Measurements from ENCODE around the gene COA5. TPM values are rescaled to one million over a fixed set of nuclear protein-coding genes. Genes with fewer than 3 reads are reported as not detected.
"Not testable (repeated sequence)": the region's sequence is repeated elsewhere in the genome, so short reads cannot be mapped to it uniquely, and the experiment has no call there.

Gene COA5
- polyA plus RNA-seq, 3 donors = 71.9 to 91.8 (median 78.7) TPM

DNA sequence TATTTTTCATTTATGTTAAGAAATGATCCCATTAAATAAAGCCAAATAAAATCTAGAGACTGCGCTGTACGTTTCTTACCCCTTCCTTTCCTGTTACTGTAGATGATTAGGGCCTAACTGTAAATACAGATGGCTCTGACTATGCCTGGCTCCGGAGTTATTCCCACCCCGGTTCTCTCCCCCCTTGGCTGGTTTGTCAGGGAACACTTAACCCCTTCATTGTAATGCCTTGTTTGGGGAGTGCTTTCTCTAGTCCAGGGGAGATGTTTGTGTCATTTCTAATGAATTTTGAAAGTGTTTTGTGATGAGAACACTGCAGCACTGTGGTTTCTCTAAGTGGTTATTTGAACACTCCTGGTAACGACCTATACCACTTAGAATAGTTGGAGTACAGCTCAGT lies 8.8 kb upstream of the COA5 start:
- no peak for DNase-seq (ENCODE audit: extremely low read depth in 1 of 11, low read depth in 9 of 11, low spot score in 4 of 11)

DNA sequence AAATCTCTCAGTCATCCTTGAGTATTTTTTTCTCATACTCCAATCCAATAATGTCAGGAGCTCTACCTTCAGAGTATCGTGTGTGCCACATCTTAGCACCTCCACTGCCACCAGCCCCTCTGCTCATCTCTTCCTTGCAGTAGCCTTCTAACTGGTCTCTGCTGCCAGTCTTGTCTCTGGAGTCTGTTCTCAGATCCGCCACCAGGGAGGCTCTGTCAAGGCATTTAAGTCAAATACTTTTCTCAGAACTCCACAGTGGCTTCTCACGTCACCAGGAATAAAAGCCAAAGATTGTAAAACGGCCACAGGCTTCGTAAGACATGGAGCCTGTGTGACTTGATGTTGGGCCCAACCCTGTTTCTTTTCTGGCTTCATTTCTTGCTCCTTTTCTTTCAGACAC lies 7.2 kb upstream of the COA5 start:
- DNase-seq (ENCODE audit: extremely low read depth in 1 of 11, low read depth in 9 of 11, low spot score in 4 of 11) = no peak

GRCh38 chr2:98614024-98614739 lies 5.9 kb upstream of the COA5 start:
- no peak for DNase-seq (ENCODE audit: extremely low read depth in 1 of 11, low read depth in 9 of 11, low spot score in 4 of 11)

- peak in 3 of 11 donors; percentile 4 to 22 (median 16) for DNase-seq (ENCODE audit: extremely low read depth in 1 of 11, low read depth in 9 of 11, low spot score in 4 of 11)
Measured at GRCh38 chr2:98608962-98609604, 771 bp upstream of the COA5 start.

DNA sequence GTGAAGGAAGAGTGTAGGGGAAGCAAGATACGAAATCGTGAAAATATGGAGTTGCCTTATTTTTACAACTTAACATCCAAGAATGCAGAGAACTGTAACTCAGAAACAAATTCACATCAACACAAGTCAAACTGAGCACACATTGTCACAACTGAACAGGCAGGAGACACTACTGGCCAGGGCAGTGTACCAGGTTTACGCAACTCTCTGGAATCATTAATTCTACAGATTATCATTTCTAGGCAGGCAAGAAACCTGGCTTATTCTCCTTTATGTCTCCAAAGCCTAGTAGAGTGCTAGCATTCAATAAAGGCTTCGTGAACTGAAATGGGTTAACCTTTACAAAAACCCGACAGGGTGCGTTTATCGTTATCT lies 584 bp downstream of the COA5 start:
- no peak for DNase-seq (ENCODE audit: extremely low read depth in 1 of 11, low read depth in 9 of 11, low spot score in 4 of 11)

DNA sequence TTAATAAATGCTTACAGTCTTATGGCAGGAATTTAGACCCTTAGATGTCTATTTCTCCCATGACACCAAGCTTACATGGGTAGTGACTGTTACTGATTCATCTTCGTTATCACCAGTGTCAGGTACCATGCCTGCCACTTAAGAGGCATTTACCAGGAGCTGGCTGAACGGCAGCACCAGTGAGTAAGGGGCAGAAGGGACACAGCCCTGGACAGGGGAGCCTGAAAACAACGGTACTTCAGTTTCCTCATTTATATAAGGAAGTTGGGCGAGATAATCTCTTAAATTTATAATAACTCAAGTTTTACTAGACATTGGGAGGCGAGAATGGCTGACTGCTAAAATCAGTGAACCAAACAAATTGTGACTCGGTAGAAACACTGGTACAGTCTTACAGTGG lies 1.2 kb downstream of the COA5 start:
- DNase-seq (ENCODE audit: extremely low read depth in 1 of 11, low read depth in 9 of 11, low spot score in 4 of 11) = no peak

DNA sequence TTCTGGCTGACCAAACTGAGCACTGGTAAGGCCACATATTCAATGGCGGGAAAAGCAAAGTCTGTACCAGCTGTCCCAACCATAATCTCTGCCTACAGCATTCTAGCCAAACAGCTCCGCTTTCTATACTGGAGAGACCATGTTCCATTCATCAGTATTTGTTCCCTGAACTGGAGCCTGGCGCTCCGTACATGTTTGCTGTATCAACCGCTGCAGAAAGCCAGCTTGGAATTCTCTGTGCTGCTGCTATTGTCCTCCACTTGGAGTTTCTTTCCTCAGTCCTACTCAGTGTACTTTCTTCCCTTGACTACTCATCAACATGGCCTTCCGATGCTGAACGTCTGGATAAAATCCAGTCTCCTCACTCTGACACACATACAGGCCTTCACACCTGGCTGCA lies 1.9 kb downstream of the COA5 start:
- no peak for DNase-seq (ENCODE audit: extremely low read depth in 1 of 11, low read depth in 9 of 11, low spot score in 4 of 11)

- DNase-seq (ENCODE audit: extremely low read depth in 1 of 11, low read depth in 9 of 11, low spot score in 4 of 11) = no peak
Measured at GRCh38 chr2:98605076-98605475, 3.2 kb downstream of the COA5 start.

DNA sequence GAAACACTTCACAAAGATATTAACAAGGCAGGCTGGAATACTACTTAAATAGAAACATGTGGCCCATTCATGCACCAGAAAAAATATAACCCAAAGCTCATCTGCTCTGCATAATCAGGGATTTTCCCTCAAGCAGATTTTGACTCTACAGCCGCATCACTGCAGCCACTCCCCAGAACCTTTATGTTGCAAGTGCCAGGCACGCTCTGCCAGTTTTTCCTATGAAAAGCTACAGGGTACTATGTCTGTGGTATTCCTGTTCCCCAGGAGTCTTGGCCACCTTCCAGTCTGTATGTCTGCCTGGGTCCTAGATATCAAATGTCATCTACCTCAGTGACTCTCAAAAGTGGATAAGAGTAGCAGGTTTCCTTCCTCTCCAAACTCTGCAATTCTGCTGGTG lies 3.8 kb downstream of the COA5 start:
- DNase-seq (ENCODE audit: extremely low read depth in 1 of 11, low read depth in 9 of 11, low spot score in 4 of 11) = no peak

DNA sequence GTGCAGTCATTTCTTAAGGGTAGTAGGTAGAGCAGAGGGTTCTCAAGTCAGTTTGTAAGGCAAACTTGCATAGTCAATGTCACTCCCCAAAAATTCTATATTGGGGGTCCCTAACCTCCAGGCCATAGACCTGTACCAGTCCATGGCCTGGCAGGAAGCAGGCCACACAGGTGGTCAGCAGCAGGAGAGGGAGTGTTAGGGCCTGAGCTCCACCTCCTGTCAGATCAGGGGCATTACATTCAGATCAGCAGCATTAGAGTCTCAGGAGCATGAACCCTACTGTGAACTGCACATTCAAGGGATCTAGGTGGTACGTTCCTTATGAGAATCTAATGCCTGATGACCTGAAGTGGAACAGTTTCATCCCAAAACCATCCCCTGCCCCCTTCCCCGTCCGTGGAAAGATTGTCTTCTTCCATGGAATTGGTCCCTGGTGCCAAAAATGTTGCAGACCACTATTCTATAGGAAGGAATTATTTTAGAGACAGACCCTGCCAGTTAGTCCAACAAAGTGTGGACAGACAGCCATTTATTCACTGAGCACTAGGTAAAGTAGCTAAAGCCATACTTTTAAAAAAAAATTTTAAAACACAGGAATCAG lies 6.7 kb downstream of the COA5 start:
- DNase-seq (ENCODE audit: extremely low read depth in 1 of 11, low read depth in 9 of 11, low spot score in 4 of 11) = no peak

DNA sequence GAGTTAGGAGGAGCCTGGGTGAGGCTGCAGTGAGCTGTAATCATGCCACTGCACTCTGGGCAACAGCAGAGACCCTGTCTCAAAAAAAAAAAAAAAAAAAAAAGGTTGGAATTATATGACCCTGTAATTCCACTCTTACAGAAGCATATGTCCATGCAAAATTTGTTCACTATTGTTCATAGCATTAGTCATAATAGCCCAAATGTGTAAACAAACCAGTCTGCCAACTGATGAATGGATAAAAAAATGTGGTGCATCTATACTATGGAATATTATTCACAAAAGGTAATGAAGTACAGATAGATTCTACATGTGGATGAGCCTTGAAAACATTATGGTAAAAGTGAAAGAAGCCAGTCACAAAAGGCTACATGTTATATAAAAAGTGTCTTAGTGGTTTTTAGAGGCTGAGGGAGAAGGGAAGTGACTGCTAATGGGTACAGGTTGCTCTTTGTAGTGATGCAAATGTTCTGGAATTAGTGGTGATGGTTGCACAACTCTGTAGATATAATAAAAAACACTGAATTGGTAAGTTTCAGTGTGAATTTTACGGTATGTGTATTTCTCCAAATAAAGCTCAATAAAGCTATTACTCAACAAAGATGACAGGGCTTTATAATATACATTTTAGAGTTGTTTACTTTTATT lies 9.4 kb downstream of the COA5 start:
- no peak for DNase-seq (ENCODE audit: extremely low read depth in 1 of 11, low read depth in 9 of 11, low spot score in 4 of 11)

DNA sequence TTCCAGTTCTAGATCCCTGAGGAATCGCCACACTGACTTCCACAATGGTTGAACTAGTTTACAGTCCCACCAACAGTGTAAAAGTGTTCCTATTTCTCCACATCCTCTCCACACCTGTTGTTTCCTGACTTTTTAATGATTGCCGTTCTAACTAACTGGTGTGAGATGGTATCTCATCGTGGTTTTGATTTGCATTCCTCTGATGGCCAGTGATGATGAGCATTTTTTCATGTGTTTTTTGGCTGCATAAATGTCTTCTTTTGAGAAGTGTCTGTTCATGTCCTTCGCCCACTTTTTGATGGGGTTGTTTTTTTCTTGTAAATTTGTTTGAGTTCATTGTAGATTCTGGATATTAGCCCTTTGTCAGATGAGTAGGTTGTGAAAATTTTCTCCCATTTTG lies 13.6 kb downstream of the COA5 start:
- DNase-seq (ENCODE audit: extremely low read depth in 1 of 11, low read depth in 9 of 11, low spot score in 4 of 11) = not testable (repeated sequence)

DNA sequence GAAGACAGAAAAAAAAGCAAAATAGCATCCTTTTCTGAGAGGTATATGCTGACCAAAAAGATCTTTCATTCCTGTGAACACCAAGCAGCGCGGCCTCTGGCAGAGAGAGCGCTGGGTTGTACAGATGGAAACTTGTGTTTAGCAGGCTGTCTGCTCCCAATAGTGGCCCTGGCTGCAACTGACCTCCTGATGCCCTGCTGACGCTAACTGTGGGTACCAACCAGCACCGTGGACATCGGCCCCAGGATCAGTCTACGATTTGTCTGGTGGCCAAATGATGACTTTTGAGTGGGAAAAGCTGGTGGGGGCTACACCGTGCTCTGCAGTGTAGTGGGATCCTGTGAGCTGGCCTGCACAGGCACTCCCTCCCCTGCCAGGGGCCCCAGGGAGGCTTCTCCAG lies 15.7 kb downstream of the COA5 start:
- DNase-seq (ENCODE audit: extremely low read depth in 1 of 11, low read depth in 9 of 11, low spot score in 4 of 11) = no peak

DNA sequence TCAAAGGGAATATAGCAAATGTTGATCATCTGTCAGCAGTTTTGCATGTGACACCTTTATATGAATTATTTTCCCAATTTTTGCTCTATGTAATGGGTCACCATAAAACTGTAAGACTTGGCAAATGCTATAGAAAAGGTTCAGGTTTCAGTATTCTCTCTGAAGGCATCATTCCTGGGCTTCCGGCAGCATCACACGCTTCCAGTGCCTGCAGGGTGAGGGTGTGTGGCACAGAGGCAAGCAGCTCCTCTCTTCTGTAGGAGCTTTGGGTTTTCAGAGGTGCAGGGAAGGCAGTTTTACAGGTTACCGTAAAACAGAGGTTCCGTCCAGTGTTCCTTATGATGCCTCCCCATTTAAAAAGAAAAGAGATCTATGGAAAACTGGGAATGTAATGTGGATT lies 18.8 kb downstream of the COA5 start:
- DNase-seq (ENCODE audit: extremely low read depth in 1 of 11, low read depth in 9 of 11, low spot score in 4 of 11) = no peak

- DNase-seq (ENCODE audit: extremely low read depth in 1 of 11, low read depth in 9 of 11, low spot score in 4 of 11) = no peak
Measured at GRCh38 chr2:98588880-98589431, 19.4 kb downstream of the COA5 start.

DNA sequence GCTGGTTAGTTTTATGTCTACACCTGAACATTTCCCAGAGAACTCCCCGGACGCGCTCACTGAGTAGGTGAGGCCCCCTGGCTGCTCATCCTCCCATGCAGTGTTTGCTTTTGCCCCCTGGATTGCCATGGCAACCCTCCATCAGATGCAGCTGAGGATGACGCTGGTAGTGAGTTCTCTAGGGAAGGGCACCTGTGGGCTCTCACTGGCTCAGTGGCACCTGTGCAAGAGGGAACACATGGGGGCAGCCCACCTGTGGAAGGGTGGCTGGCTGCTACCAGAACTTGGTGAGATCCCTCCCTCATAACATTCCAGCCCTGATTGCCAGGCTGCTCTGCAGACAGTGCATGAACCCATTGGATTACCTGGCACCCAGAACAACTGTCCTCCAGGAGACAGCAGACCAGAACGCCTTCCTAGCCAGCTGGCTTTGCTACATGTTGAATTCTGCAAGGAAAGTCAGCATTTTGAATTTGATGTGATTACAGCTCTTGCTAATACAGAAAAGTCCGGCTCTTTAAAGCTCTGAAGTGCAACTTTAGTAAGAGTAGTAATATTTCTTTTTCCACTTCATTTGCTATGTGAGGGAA lies 21.7 kb downstream of the COA5 start:
- no peak for DNase-seq (ENCODE audit: extremely low read depth in 1 of 11, low read depth in 9 of 11, low spot score in 4 of 11)

DNA sequence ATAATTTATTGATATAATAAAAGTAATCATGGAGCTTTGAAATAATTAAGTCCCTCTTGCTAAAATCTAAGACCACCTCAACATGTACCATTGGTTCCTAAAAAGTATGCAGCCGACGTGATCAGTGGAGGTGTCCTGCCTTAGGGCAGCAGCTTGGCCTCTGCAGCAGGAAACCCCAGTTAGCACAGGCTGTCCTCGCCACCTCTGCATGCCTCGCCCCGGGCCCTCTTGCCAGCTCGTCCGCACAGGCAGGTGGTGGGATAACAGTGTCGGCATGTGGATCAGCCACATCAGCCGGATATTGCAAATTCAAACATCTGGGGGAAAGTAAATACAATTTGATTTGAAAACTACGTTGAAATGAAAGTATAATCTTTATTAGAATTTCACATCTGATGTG lies 22.9 kb downstream of the COA5 start:
- no peak for DNase-seq (ENCODE audit: extremely low read depth in 1 of 11, low read depth in 9 of 11, low spot score in 4 of 11)

DNA sequence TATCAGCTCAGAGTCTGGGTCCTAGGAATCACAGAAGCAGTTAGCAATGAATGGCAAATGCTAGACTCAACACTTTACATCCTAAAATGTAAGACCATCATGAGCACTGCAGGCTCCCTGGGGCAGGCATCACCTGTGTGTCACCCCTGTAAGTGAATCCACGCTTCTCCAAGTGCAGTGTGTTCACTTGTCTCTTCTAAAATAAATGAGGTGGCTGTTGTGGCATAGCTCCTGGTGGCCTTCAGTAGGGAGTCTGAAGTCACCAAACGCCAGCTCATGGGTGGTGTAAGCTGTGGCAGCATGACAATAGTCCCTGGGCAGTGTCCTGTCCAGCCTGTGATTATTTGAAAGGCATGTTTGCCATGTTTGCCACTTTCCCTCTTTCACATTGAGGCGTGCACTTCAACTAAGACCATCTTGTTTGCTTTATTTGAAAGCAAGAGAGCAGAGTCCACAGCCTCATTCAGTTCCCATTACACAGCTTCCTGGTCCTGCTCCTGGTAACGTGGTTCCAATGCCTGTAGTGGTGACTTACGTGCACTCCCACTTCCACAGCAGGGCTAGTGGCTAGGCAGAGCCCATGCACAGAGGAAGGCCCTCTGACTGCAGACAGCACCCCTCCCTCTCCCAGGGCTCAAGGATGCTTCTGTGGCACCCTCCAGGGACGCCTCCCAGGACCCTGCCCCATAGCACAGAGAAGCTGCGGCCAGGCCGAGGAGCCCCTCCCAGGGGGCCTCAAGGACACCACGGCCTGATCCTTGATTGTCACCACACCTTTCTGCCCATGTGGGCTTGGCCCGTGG lies 24.3 kb downstream of the COA5 start:
- DNase-seq (ENCODE audit: extremely low read depth in 1 of 11, low read depth in 9 of 11, low spot score in 4 of 11) = no peak

DNA sequence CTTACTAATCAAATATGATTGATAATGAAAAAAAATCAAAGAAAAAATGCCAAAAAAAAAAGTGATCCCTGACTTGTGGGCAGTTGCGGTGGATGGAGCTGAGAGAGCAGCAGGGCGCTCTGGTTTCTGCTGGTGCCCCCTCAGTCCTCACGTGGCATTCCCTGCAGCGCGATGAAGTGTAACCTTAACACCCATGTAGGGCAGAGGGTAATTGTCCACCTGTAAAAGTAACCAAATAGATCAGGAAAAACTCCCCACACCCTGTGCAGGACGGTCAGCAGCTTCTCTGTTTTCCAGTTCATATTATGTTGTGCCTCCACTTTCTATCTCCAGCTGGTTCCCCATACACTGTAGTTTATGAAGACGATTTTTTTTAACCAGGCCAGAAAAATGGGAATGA lies 25.0 kb downstream of the COA5 start:
- DNase-seq (ENCODE audit: extremely low read depth in 1 of 11, low read depth in 9 of 11, low spot score in 4 of 11) = no peak

All from renal cortex interstitium (tissue), 11 donors.